ENCODE data around the gene ASPSCR1. TPM values are rescaled to one million over a fixed set of nuclear protein-coding genes. Genes with fewer than 3 reads are reported as not detected.

The ASPSCR1 gene
- total and polyA plus RNA-seq, 2 of the 4 experiments (the other 2 are of a cell fraction), result 7.2 to 17.2 TPM

GRCh38 chr17:81955058-81955681, 22.3 kb upstream of the ASPSCR1 start:
- no peak overlapping the region for H3K4me3 ChIP-seq (ENCODE audit: insufficient read depth, low read depth, low read length)
- no peak overlapping the region for H2BK120ac ChIP-seq (ENCODE audit: low read depth, low read length)
- H3K9ac ChIP-seq (ENCODE audit: low read depth, low read length), result no peak overlapping the region
- POLR2A ChIA-PET (ENCODE audit: unreplicated experiment), result no interaction called here
- CTCF ChIA-PET, result no interaction called here
- BruUV-seq (replicated peaks), result no TSS peak
- no peak for TF ChIP-seq RCOR1 (IDR thresholded peaks at IDR 0.05; ENCODE audit: insufficient replicate concordance, low read length)
- TF ChIP-seq ELK1 (IDR thresholded peaks at IDR 0.05; ENCODE audit: borderline replicate concordance, low read depth, low read length), result no peak
- TF ChIP-seq NFE2L2 (IDR thresholded peaks at IDR 0.05; ENCODE audit: low read depth, low read length), result no peak
- no peak for TF ChIP-seq CHD1 (IDR thresholded peaks at IDR 0.05; ENCODE audit: low read depth, low read length)
- H3K14ac ChIP-seq (replicated peaks; ENCODE audit: low read depth, low read length), result no peak overlapping the region
- H3K9me3 ChIP-seq (ENCODE audit: control insufficient read depth, insufficient read depth, low read length), result no peaks in the 10 kb centered on the region
- no peak overlapping the region for H2BK20ac ChIP-seq (ENCODE audit: low read depth, low read length)
- ATAC-seq (ENCODE audit: low read depth), result no peak
- no peak overlapping the region for H4K91ac ChIP-seq (ENCODE audit: insufficient read depth, low read depth, low read length)
- intact Hi-C loops (cut with micrococcal nuclease) (no loop called here), in situ Hi-C loops (cut with MboI; ENCODE audit: low sequenced_read_pairs) (no loop called here), dilution Hi-C loops (cut with HindIII; ENCODE audit: low sequenced_read_pairs, unreplicated experiment) (no loop called here)
- no peaks in the 10 kb centered on the region for H3K79me1 ChIP-seq (ENCODE audit: low read depth in 1 of 2, low read length in 2 of 2)
- no peak overlapping the region for H3K23ac ChIP-seq (ENCODE audit: low read depth, low read length)
- H3K4ac ChIP-seq (ENCODE audit: low read depth, low read length), result no peak overlapping the region
- H2BK5ac ChIP-seq (ENCODE audit: low read depth, low read length, poor library complexity, severe bottlenecking), result no peak overlapping the region
- no peak overlapping the region for H3K27ac ChIP-seq (ENCODE audit: insufficient read depth, low read length)
- H4K8ac ChIP-seq (ENCODE audit: low read depth in 2 of 2, low read length in 2 of 2), result no peak overlapping the region
- H3K27me3 ChIP-seq (ENCODE audit: control insufficient read depth, insufficient read depth, low read length), result peaks cover 25% of the 10 kb centered on the region
- H3K56ac ChIP-seq (ENCODE audit: extremely low read depth, insufficient read depth, low read length), result no peak overlapping the region
- no peak overlapping the region for H2BK15ac ChIP-seq (ENCODE audit: low read depth, low read length)
- no peak for DNase-seq
- no peak overlapping the region for H4K5ac ChIP-seq (ENCODE audit: low read depth, low read length)
- H4K20me1 ChIP-seq (ENCODE audit: insufficient read depth, low read length), result no peaks in the 10 kb centered on the region
- no peak overlapping the region for H2AFZ ChIP-seq (replicated peaks; ENCODE audit: low read length, poor library complexity)
- H3K36me3 ChIP-seq (ENCODE audit: control insufficient read depth, insufficient read depth, low read length), result no peaks in the 10 kb centered on the region
- H3K4me1 ChIP-seq (ENCODE audit: control insufficient read depth, insufficient read depth, low read length), result no peaks in the 10 kb centered on the region
- no peak overlapping the region for H2AK5ac ChIP-seq (ENCODE audit: low read depth, low read length)
- no peak overlapping the region for H3K18ac ChIP-seq (ENCODE audit: low read depth, low read length)
- no peaks in the 10 kb centered on the region for H3K9me1 ChIP-seq (ENCODE audit: insufficient read depth, low read length)
- no peak overlapping the region for H3K4me2 ChIP-seq (ENCODE audit: low read depth, low read length)
- WGBS, 2 experiments (ENCODE audit: extremely low coverage in 2 of 2, insufficient read length in 1 of 2), result 76% methylated on average over 8 of the region's 26 CpGs; no CpG with 5 or more reads in 1 of the 2 experiments
- H2AK9ac ChIP-seq (replicated peaks; ENCODE audit: low read depth, low read length, poor library complexity), result no peak overlapping the region
